ENCODE results near the gene KCND1.
A peak's percentile ranks its signal among the peaks of the same experiment; 100 is the strongest.

Gene KCND1

DNA sequence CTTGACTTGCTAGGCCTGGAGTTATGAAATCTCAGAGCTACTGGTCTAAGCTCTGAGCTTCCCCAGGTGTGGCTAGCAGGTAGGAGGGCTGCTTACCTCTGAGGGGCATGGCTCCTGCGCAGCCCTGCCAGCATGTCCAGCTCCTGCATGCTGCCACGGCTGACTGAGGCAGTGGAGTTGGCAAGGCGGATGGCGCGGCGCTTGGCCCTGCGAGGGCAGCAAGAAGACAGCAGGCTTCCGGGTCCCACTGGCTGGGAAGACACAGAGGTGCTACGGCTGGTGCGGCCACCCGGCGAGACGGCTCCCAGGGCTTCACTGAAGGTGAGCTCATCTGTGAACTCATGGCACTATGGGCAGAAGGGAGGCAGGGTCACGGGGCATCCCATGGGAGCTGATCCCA is 5.7 kb downstream of the KCND1 start:
- Histone ChIP-seq H3K79me1 (ENCODE audit: low read length) (no peaks in the 10 kb centered on the region), H3K9ac (ENCODE audit: low read length) (no peak overlapping the region), H3K56ac (ENCODE audit: low read length) (no peak overlapping the region), H3K27ac (ENCODE audit: low read depth, low read length) (no peak overlapping the region), H3K79me2 (ENCODE audit: control insufficient read depth, insufficient read depth, low read length) (no peaks in the 10 kb centered on the region), H3K23ac (ENCODE audit: low read length) (no peak overlapping the region), H2BK15ac (replicated peaks; ENCODE audit: low read depth) (no peak overlapping the region), H2BK5ac (ENCODE audit: low read length) (no peak overlapping the region), H4K8ac (ENCODE audit: low read depth, low read length) (no peak overlapping the region), H3K36me3 (ENCODE audit: control insufficient read depth, insufficient read depth, low read length) (no peaks in the 10 kb centered on the region), H3K4me3 (ENCODE audit: low read length) (no peak overlapping the region), H4K5ac (ENCODE audit: low read length) (no peak overlapping the region), H3K4me1 (ENCODE audit: control insufficient read depth, low read depth, low read length) (no peaks in the 10 kb centered on the region), H3K4ac (ENCODE audit: low read depth, low read length) (no peak overlapping the region), H3K27me3 (ENCODE audit: insufficient read depth, low read length, poor library complexity) (no peaks in the 10 kb centered on the region), H2AK5ac (ENCODE audit: low read length) (no peak overlapping the region), H2BK120ac (ENCODE audit: low read depth, low read length) (no peak overlapping the region), H3K4me2 (ENCODE audit: low read length) (no peak overlapping the region), H3K18ac (ENCODE audit: low read length) (no peak overlapping the region)
- no peak for DNase-seq
- WGBS (ENCODE audit: extremely low coverage, insufficient coverage, low lambda C conversion rate), result no CpG with 5 or more reads among the region's 14 CpGs

DNA sequence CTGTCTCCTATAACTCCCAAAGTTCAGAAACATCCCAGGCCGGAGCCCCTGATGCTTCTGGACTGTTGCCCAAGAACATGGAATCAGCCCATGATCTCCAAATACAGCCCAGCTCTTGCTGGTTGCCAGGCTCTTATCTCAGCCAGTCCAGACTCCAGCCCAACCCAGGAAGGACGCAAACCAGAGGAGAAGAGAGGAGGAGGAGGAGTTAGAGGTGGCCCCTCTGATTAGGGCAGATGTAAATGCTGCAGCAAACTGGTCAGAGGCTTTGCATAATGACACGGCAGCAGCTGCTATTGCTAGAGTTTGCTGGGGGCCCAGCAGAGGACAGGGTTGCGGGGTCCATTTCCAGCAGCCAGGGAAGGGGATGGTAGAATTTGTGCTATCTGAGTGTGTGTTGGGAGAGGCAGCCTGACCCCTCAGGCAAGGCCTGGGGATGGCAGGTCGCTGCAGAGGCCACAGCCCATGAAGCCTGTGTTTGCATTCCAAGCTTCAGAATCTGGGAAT is 10.0 kb downstream of the KCND1 start:
- no peak overlapping the region for H4K5ac ChIP-seq (ENCODE audit: low read length)
- no peak overlapping the region for H3K56ac ChIP-seq (ENCODE audit: low read length)
- no peak overlapping the region for H3K18ac ChIP-seq (ENCODE audit: low read length)
- no peak overlapping the region for H4K8ac ChIP-seq (ENCODE audit: low read depth, low read length)
- no peak overlapping the region for H2BK5ac ChIP-seq (ENCODE audit: low read length)
- no peaks in the 10 kb centered on the region for H3K27me3 ChIP-seq (ENCODE audit: insufficient read depth, low read length, poor library complexity)
- no peak overlapping the region for H3K4ac ChIP-seq (ENCODE audit: low read depth, low read length)
- H3K4me3 ChIP-seq (ENCODE audit: low read length), result no peak overlapping the region
- H3K9ac ChIP-seq (ENCODE audit: low read length), result no peak overlapping the region
- DNase-seq, result peak; percentile 50
- peaks cover 4% of the 10 kb centered on the region for H3K79me2 ChIP-seq (ENCODE audit: control insufficient read depth, insufficient read depth, low read length)
- no peak overlapping the region for H2BK15ac ChIP-seq (replicated peaks; ENCODE audit: low read depth)
- H3K4me1 ChIP-seq (ENCODE audit: control insufficient read depth, low read depth, low read length), result no peaks in the 10 kb centered on the region
- no peak overlapping the region for H3K23ac ChIP-seq (ENCODE audit: low read length)
- no peak overlapping the region for H3K4me2 ChIP-seq (ENCODE audit: low read length)
- WGBS (ENCODE audit: extremely low coverage, insufficient coverage, low lambda C conversion rate), result no CpG with 5 or more reads among the region's 5 CpGs
- H3K27ac ChIP-seq (ENCODE audit: low read depth, low read length), result no peak overlapping the region
- H3K79me1 ChIP-seq (ENCODE audit: low read length), result no peaks in the 10 kb centered on the region
- no peak overlapping the region for H2AK5ac ChIP-seq (ENCODE audit: low read length)
- no peaks in the 10 kb centered on the region for H3K36me3 ChIP-seq (ENCODE audit: control insufficient read depth, insufficient read depth, low read length)
- H2BK120ac ChIP-seq (ENCODE audit: low read depth, low read length), result no peak overlapping the region

- H3K4ac ChIP-seq (ENCODE audit: low read depth, low read length), result no peak overlapping the region
- no peak overlapping the region for H2BK5ac ChIP-seq (ENCODE audit: low read length)
- H3K27me3 ChIP-seq (ENCODE audit: insufficient read depth, low read length, poor library complexity), result no peaks in the 10 kb centered on the region
- H4K8ac ChIP-seq (ENCODE audit: low read depth, low read length), result no peak overlapping the region
- H3K27ac ChIP-seq (ENCODE audit: low read depth, low read length), result no peak overlapping the region
- H3K56ac ChIP-seq (ENCODE audit: low read length), result no peak overlapping the region
- H3K4me3 ChIP-seq (ENCODE audit: low read length), result no peak overlapping the region
- H3K23ac ChIP-seq (ENCODE audit: low read length), result no peak overlapping the region
- no peaks in the 10 kb centered on the region for H3K79me1 ChIP-seq (ENCODE audit: low read length)
- no peak overlapping the region for H2AK5ac ChIP-seq (ENCODE audit: low read length)
- no peak overlapping the region for H3K4me2 ChIP-seq (ENCODE audit: low read length)
- DNase-seq, result no peak
- no peak overlapping the region for H2BK15ac ChIP-seq (replicated peaks; ENCODE audit: low read depth)
- H2BK120ac ChIP-seq (ENCODE audit: low read depth, low read length), result no peak overlapping the region
- no peaks in the 10 kb centered on the region for H3K4me1 ChIP-seq (ENCODE audit: control insufficient read depth, low read depth, low read length)
- no peak overlapping the region for H4K5ac ChIP-seq (ENCODE audit: low read length)
- H3K9ac ChIP-seq (ENCODE audit: low read length), result no peak overlapping the region
- no peak overlapping the region for H3K18ac ChIP-seq (ENCODE audit: low read length)
- peaks cover 17% of the 10 kb centered on the region for H3K79me2 ChIP-seq (ENCODE audit: control insufficient read depth, insufficient read depth, low read length)
- no peaks in the 10 kb centered on the region for H3K36me3 ChIP-seq (ENCODE audit: control insufficient read depth, insufficient read depth, low read length)
- WGBS (ENCODE audit: extremely low coverage, insufficient coverage, low lambda C conversion rate), result no CpG with 5 or more reads among the region's 2 CpGs
Observed at GRCh38 chrX:48960291-48960690, 11.4 kb downstream of the KCND1 start.

- WGBS (ENCODE audit: extremely low coverage, insufficient coverage, low lambda C conversion rate), result no CpG with 5 or more reads among the region's 21 CpGs
- H3K4ac ChIP-seq (ENCODE audit: low read depth, low read length), result peak overlapping the region; percentile 60
- H3K4me2 ChIP-seq (ENCODE audit: low read length), result peak overlapping the region; percentile 40
- no peaks in the 10 kb centered on the region for H3K4me1 ChIP-seq (ENCODE audit: control insufficient read depth, low read depth, low read length)
- H3K79me2 ChIP-seq (ENCODE audit: control insufficient read depth, insufficient read depth, low read length), result peaks cover 29% of the 10 kb centered on the region
- no peak overlapping the region for H3K4me3 ChIP-seq (ENCODE audit: low read length)
- no peak overlapping the region for H3K23ac ChIP-seq (ENCODE audit: low read length)
- H3K18ac ChIP-seq (ENCODE audit: low read length), result no peak overlapping the region
- H2AK5ac ChIP-seq (ENCODE audit: low read length), result no peak overlapping the region
- peak overlapping the region; percentile 45 for H3K27ac ChIP-seq (ENCODE audit: low read depth, low read length)
- no peak overlapping the region for H4K5ac ChIP-seq (ENCODE audit: low read length)
- no peak for DNase-seq
- no peak overlapping the region for H2BK15ac ChIP-seq (replicated peaks; ENCODE audit: low read depth)
- H3K36me3 ChIP-seq (ENCODE audit: control insufficient read depth, insufficient read depth, low read length), result no peaks in the 10 kb centered on the region
- H4K8ac ChIP-seq (ENCODE audit: low read depth, low read length), result no peak overlapping the region
- no peak overlapping the region for H2BK120ac ChIP-seq (ENCODE audit: low read depth, low read length)
- no peaks in the 10 kb centered on the region for H3K79me1 ChIP-seq (ENCODE audit: low read length)
- no peak overlapping the region for H2BK5ac ChIP-seq (ENCODE audit: low read length)
- peak overlapping the region; percentile 85 for H3K56ac ChIP-seq (ENCODE audit: low read length)
- peak overlapping the region; percentile 82 for H3K9ac ChIP-seq (ENCODE audit: low read length)
- H3K27me3 ChIP-seq (ENCODE audit: insufficient read depth, low read length, poor library complexity), result no peaks in the 10 kb centered on the region
Observed at GRCh38 chrX:48958635-48959094, 13.0 kb downstream of the KCND1 start.

DNA sequence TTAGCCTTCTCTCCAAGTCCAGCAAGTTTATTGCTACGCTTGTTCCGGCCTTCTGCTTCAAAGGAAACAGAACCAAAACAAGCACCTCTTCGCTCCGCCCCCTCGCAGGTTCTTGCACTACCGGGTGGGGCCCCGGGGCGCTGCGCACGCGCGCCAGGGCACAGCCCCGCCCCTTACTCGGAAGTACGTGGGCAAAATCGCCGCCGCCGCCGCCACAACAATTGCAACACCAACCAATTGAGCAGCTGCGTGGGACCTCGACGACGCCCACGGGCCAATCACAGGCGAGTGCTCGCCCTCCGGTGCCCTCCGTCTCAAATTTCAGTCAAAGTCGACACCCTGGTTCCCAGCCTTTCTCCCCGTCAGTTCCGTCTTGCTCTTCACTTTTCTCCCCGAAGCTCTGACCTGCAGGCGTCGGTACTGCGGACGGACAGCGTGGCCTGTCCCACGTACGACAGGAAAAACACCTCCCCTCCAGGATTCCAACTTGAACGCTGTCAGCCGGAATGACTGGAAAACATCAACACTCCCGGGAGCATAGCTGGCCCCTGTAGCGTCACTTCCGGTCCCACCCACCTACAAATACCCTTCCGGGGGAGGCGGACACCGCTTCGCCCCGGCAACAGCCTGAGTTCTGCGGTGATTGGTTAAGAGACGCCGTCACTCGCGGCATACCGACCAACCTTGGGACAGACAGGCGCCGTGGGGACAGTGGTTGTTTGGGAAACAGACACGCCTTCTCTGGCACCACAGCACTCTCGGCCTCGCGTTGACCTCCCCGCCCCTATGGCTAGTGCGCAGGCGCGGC is 13.6 kb downstream of the KCND1 start:
- Histone ChIP-seq H3K4me1 (ENCODE audit: control insufficient read depth, low read depth, low read length) (no peaks in the 10 kb centered on the region), H3K4ac (ENCODE audit: low read depth, low read length) (no peak overlapping the region), H3K9ac (ENCODE audit: low read length) (peak overlapping the region; percentile 84), H3K4me2 (ENCODE audit: low read length) (peak overlapping the region; percentile 84), H3K79me2 (ENCODE audit: control insufficient read depth, insufficient read depth, low read length) (peaks cover 35% of the 10 kb centered on the region), H4K8ac (ENCODE audit: low read depth, low read length) (no peak overlapping the region), H2BK120ac (ENCODE audit: low read depth, low read length) (no peak overlapping the region), H3K23ac (ENCODE audit: low read length) (no peak overlapping the region), H3K27me3 (ENCODE audit: insufficient read depth, low read length, poor library complexity) (no peaks in the 10 kb centered on the region), H3K18ac (ENCODE audit: low read length) (peak overlapping the region; percentile 71), H2AK5ac (ENCODE audit: low read length) (no peak overlapping the region), H2BK5ac (ENCODE audit: low read length) (peak overlapping the region; percentile 70), H2BK15ac (replicated peaks; ENCODE audit: low read depth) (no peak overlapping the region), H3K79me1 (ENCODE audit: low read length) (no peaks in the 10 kb centered on the region), H3K4me3 (ENCODE audit: low read length) (peak overlapping the region; percentile 81), H3K27ac (ENCODE audit: low read depth, low read length) (peak overlapping the region; percentile 83), H3K56ac (ENCODE audit: low read length) (peak overlapping the region; percentile 85), H4K5ac (ENCODE audit: low read length) (no peak overlapping the region), H3K36me3 (ENCODE audit: control insufficient read depth, insufficient read depth, low read length) (no peaks in the 10 kb centered on the region)
- WGBS (ENCODE audit: extremely low coverage, insufficient coverage, low lambda C conversion rate), result no CpG with 5 or more reads among the region's 66 CpGs
- peak; percentile 99 for DNase-seq
